22Rv1 (cell line): ENCODE results near the gene ZFYVE28.

Source experiments
- CTCF ChIP-seq: fragments of 450-650 bp; IDR thresholded peaks from 2 replicates; pipeline ENCODE4 v1.5.1; 2017; ENCODE audit warnings: mild to moderate bottlenecking
- ZFX ChIP-seq: fragments of 450-650 bp; IDR thresholded peaks from 2 replicates; pipeline ENCODE4 v1.6.1; 2017; ENCODE audit warnings: antibody characterized with exemption, borderline replicate concordance

DNA sequence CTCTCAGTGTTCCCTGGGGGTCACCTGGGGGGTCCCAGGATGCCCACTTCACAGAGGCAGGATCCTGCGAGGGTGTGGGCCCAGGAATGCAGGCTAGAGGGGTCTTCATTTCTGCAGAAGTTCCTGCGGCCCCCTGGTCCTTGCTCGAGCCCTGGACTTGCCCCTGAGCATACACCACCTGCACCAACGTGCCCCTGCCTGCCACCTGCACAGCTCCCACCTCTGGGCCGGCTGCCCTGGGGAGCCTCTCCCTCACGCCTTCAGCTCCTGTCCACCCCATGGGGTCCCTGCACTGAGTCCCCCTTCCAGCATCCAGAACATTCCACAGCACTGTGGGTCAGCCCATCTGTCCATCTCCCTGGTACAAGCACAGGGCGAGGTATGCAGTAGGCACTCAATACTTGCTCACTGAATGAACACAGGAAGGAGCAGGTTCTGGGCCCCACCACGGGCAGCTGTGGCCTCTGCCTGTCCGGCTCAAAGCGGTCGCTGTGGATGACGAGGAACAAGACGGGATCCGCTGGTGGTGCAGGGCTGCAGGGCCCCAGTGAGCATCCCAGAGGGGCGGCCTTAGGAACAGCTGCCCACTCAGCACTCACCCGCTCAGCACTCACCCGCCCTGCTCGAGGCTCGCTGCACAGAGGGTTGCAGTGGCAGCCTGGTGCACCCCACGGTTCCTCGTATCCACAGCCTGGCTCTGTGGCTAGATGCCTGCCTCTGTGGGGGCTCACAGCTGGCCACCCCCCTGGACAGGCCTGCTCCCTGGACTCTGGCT lies 86.1 kb downstream of the ZFYVE28 start:
- TF ChIP-seq CTCF = no peak
- no peak for TF ChIP-seq ZFX
